HG03060 (cell line): Measurements from ENCODE around the gene HIF3A.
"Not testable (repeated sequence)": the region's sequence is repeated elsewhere in the genome, so short reads cannot be mapped to it uniquely, and the experiment has no call there.

Source experiments
- ATAC-seq: cut with Tn5 transposase; IDR thresholded peaks from one replicate; pipeline ENCODE4 v1.9.1; 2021; ENCODE audit warnings: low read depth, moderate number of reproducible peaks; ENCODE audit not compliant: unreplicated experiment

HIF3A gene

GRCh38 chr19:46289724-46290619 is 6.9 kb upstream of the HIF3A start:
- no peak for ATAC-seq

GRCh38 chr19:46291829-46292228 is 5.0 kb upstream of the HIF3A start:
- no peak for ATAC-seq

DNA sequence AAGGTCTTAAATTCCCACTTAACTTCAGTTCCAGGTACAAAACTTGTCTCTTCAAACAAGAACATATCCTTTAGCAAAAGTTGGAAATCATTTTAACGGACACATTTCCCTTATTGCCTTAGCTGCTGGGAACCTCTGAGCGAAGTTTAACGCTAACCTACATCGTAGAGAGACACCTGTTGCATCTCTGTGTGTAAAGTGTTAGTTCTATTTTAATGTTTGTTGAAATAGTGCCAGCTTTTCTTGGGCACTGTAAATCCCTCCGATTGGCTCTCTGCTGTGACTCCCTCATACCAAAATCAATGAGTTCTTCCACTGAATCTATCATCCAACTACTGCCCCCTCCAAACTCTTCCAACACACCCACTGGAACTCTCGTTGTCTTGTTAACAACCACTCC is 2.3 kb upstream of the HIF3A start:
- ATAC-seq: no peak

GRCh38 chr19:46295401-46296201 is 1.2 kb upstream of the HIF3A start:
- no peak for ATAC-seq

DNA sequence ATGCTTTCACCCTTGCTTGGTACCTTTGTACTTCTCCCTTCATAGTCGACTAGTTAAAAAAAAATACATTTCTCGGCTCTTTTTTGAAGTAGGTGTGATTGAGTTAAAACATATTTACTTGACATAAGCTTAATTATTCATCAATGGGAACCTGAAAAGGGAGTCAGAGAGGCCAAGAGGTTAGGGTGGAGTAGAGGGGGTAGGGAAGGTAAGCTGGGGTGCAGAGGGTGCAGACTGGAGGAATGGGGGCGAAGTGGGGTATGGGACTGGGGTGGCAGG is 701 bp upstream of the HIF3A start:
- no peak for ATAC-seq

GRCh38 chr19:46297700-46298478 is 1.0 kb downstream of the HIF3A start:
- no peak for ATAC-seq

DNA sequence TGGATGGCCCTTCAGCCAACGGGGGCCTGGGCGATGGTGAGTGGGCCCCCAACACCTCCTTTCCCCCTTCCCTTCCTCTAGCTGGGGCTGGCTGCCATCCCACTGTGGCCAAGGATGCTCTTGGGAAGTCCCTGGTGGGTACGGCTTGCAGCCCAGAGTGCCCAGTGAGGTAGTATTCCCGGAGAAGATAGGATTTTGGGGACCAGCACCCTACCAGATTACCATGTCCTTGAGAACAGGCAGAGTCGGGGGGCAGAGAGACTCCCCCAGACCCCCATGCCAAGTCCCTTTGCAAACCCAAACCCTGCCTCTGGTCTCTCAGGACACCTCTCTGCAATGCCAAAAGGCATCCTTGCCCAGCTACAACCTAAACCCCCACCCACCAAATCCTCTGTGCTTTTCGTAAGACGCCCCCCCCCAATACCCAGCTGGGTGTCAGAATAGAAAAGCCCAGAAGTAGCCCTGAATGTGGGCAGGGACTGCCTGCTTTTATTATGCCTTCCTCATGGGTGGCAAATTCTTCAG is 1.7 kb downstream of the HIF3A start:
- no peak for ATAC-seq

DNA sequence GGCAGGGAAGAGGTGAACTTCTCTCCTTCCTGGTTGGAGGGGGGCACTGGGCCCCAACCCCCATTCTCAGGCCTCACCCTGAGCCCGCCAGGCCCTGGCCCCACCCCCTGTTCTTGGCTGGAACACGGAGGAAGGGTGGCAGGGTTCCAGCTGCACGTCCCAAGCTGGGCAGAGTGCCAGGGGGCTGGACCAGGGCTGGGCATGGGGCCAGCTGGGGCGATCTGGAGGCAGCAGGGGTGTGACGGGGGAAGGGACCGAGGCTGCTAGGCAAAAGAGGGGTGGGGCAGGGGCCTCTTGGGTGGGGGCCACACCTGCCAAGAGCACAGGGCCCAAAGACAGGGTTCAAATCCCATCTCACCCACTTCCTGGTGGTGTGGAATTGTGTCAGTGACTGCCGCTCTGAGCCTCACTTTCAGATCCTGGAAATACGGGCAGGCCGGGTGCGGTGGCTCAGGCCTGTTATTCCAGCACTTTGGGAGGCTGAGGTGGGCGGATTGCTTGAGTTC is 2.2 kb downstream of the HIF3A start:
- no peak for ATAC-seq

GRCh38 chr19:46299695-46300094 is 2.9 kb downstream of the HIF3A start:
- no peak for ATAC-seq

- ATAC-seq: no peak
These were observed 6.5 kb downstream of the HIF3A start for GRCh38 chr19:46303322-46303690.

- no peak for ATAC-seq
These were observed 7.0 kb downstream of the HIF3A start for GRCh38 chr19:46303691-46304397.

DNA sequence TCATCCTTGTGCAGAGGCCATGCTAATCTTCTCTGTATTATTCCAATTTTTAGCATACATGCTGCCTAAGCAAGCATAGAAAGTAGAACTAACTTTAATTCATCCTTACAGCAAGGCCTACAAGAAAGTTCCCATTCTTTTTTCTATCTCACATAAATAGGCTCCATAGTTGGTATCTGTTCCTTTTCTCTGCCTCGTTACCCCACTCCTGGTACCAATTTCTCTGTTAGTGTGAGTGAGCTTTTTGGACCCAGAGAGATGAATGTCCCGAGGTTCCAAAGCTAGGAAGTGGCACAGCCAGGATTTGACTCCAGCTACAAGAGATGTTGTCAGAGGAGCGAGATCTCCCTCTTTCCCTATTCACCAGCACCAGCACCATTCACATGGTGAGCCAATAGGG is 9.7 kb downstream of the HIF3A start:
- ATAC-seq: no peak

GRCh38 chr19:46308510-46308909 is 11.7 kb downstream of the HIF3A start:
- no peak for ATAC-seq

- ATAC-seq: no peak
These were observed 12.2 kb downstream of the HIF3A start for GRCh38 chr19:46309056-46309455.

DNA sequence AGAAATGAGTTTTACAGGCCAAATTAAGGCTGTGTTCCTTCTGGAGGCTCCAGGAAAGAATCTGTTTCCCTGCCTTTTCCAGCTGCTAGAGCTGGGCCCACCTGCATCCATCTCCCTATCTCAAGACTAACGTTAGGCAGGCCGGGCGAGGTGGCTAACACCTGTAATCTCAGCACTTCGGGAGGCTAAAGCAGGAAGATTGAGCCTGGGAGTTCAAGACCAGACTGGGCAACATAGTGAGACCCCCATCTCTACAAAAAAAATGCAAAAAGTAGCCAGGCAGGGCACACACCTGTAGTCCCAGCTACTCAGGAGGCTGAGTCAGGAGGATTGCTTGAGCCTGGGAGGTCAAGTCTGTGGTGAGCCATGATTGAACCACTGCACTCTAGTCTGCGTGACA is 14.6 kb downstream of the HIF3A start:
- ATAC-seq: no peak

DNA sequence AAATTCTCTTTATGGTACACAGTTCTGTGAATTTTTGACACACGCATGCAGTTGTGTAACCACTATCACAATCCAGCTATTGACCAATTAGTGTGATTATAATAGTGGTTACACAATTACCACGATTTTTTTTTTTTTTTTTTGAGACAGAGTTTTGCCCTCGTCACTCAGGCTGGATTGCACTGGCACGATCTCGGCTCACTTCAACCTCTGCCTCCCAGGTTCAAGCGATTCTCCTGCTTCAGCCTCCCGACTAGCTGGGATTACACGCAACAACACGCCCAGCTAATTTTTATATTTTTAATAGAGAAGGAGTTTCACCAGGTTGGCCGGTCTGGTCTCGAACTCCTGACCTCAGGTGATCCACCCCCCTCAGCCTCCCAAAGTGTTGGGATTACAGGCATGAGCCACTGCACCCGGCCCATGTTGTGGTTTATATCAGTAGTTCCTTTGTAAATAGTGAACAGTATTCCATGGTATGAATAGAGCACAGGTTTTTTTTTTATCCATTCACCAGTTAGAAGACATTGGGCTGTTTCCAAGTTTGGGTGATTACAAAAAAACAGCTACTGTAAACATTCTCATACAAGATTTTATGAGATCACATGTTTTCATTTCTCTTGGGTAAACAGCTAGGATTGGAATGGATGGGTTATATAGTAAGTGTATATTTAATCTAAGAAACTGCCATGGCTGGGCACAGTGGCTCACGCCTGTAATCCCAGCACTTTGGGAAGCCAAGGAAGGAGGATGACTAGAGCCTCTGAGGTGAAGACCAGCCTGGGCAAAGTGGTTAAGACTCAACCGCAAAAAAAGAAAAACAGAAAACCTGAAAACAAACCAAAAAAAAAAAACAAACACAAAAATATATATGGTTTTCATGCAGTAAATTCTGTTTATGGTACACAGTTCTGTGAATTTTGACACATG is 17.0 kb downstream of the HIF3A start:
- ATAC-seq: not testable (repeated sequence)

DNA sequence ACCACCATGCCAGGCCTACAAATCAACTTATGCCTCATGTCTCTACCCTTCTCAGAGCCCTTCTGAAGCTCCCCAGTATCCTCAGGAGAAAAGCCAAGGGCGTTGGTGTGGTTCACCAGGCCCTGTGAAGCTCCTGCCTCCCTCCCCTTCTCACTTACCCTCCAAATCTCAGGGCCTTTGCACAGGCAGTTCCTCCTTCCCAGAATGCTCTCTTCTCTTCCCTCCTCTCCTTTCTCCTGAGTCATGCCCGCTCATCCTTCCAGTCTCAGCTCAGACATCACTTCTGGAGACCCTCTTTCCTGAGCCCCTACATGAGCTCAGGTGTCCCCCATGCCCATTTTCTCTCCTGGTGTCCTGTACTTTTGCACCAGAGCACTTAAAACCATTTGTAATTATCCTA is 20.5 kb downstream of the HIF3A start:
- ATAC-seq: no peak

- no peak for ATAC-seq
These were observed 22.8 kb downstream of the HIF3A start for GRCh38 chr19:46319613-46320012.

DNA sequence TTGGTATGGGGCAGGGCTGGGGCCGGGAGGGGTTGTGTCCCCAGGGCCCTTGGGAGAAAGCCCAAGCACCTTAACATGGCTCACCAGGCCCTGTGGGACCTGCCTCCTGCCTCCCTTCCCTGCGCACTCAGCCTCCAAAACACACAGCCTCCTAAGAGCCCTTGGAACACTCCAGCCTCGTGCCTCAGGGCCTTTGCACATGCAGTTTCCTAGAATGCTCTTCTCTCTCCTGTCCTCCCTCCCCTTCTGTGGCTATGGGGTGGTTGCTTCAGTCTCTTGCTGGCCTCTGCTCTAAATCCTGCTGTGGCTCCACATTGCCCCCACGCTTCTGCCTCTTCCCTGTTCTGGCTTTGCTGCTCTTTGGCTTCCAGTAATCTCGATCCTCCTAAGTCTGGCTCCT is 23.7 kb downstream of the HIF3A start:
- ATAC-seq: no peak
